ENCODE results near the gene LMNA.

Gene LMNA

DNA sequence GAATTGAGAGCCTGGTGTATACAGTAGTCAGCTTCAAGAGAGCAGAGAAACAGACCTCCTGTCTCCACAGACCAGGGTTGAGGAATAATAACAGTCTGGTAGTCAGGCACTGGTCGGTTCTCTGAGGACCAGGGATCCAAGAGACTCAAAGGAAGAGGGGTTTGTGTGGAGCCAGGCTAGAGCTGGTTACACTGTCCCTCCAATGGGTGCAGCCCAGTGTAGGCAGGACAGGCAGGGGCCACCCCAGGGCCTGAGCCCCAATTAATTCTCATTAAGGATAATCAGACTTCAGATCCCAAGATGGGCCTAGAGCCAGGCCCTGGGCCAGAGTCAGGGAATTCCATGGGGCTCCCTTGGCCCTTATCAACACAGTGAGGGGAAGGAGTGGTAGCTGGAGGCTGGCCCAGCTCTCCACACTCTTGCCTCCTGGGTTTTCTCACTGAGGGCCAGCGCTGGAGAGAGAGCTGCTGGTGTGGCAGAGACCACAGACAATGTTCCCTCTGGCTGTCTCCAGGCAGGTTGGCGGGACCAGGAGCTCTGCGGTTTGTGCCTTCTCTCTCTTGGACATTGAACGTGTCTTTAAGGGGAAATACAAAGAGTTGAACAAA, 48.0 kb downstream of the LMNA start:
- Histone ChIP-seq H3K27me3 (ENCODE audit: control insufficient read depth, low read length) (no peaks in the 10 kb centered on the region), H3K79me2 (ENCODE audit: control insufficient read depth, low read length) (no peaks in the 10 kb centered on the region), H3K9me2 (replicated peaks; ENCODE audit: control insufficient read depth, low read length) (no peaks in the 10 kb centered on the region), H3F3A (ENCODE audit: control insufficient read depth, insufficient read depth) (no peaks in the 10 kb centered on the region), H4K20me1 (ENCODE audit: control insufficient read depth, insufficient read depth, low read depth, low read length) (no peaks in the 10 kb centered on the region), H3K4me3 (ENCODE audit: low read length) (no peak overlapping the region), H3K36me3 (ENCODE audit: control insufficient read depth, low read length) (peaks cover 50% of the 10 kb centered on the region), H3K27ac (ENCODE audit: low read depth, low read length) (no peak overlapping the region), H3K4me1 (ENCODE audit: control insufficient read depth, low read length) (peaks cover 24% of the 10 kb centered on the region), H3K4me2 (ENCODE audit: low read length) (no peak overlapping the region), H3K9me3 (ENCODE audit: control insufficient read depth, insufficient read depth, low read length) (no peaks in the 10 kb centered on the region)
- no peak for TF ChIP-seq EZH2phosphoT487 (IDR thresholded peaks at IDR 0.05; ENCODE audit: borderline replicate concordance, low read length)
- TF ChIP-seq, protein P1, sequence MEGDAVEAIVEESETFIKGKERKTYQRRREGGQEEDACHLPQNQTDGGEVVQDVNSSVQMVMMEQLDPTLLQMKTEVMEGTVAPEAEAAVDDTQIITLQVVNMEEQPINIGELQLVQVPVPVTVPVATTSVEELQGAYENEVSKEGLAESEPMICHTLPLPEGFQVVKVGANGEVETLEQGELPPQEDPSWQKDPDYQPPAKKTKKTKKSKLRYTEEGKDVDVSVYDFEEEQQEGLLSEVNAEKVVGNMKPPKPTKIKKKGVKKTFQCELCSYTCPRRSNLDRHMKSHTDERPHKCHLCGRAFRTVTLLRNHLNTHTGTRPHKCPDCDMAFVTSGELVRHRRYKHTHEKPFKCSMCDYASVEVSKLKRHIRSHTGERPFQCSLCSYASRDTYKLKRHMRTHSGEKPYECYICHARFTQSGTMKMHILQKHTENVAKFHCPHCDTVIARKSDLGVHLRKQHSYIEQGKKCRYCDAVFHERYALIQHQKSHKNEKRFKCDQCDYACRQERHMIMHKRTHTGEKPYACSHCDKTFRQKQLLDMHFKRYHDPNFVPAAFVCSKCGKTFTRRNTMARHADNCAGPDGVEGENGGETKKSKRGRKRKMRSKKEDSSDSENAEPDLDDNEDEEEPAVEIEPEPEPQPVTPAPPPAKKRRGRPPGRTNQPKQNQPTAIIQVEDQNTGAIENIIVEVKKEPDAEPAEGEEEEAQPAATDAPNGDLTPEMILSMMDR (IDR thresholded peaks at IDR 0.05; ENCODE audit: low read depth, low read length, poor library complexity, severe bottlenecking): no peak

DNA sequence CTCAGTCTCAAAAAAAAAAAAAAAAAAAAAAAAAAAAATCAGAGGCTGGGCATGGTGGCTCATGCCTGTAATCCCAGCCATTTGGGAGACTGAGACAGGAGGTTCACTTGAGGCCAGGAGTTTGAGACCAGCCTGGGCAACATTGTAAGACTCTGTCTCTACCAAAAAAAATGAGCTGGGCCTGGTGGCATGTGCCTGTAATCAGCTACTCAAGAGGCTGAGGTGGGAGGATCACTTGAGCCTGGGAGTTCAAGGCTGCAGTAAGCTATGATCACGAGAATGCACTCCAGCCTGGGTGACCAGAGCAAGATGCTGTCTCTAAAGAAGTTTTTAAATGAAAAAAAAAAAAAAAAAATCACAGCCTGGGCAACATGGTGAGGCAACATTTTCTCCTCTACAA, 49.2 kb downstream of the LMNA start:
- Histone ChIP-seq H3K79me2 (ENCODE audit: control insufficient read depth, low read length) (no peaks in the 10 kb centered on the region), H3K36me3 (ENCODE audit: control insufficient read depth, low read length) (peaks cover 38% of the 10 kb centered on the region), H3K9me2 (replicated peaks; ENCODE audit: control insufficient read depth, low read length) (no peaks in the 10 kb centered on the region), H3K4me2 (ENCODE audit: low read length) (no peak overlapping the region), H3K9me3 (ENCODE audit: control insufficient read depth, insufficient read depth, low read length) (no peaks in the 10 kb centered on the region), H4K20me1 (ENCODE audit: control insufficient read depth, insufficient read depth, low read depth, low read length) (no peaks in the 10 kb centered on the region), H3K4me1 (ENCODE audit: control insufficient read depth, low read length) (peaks cover 12% of the 10 kb centered on the region), H3K27me3 (ENCODE audit: control insufficient read depth, low read length) (no peaks in the 10 kb centered on the region), H3K4me3 (ENCODE audit: low read length) (no peak overlapping the region), H3F3A (ENCODE audit: control insufficient read depth, insufficient read depth) (no peaks in the 10 kb centered on the region), H3K27ac (ENCODE audit: low read depth, low read length) (no peak overlapping the region)
- TF ChIP-seq, protein P1 (IDR thresholded peaks at IDR 0.05; ENCODE audit: low read depth, low read length, poor library complexity, severe bottlenecking): no peak
- no peak for TF ChIP-seq EZH2phosphoT487 (IDR thresholded peaks at IDR 0.05; ENCODE audit: borderline replicate concordance, low read length)

DNA sequence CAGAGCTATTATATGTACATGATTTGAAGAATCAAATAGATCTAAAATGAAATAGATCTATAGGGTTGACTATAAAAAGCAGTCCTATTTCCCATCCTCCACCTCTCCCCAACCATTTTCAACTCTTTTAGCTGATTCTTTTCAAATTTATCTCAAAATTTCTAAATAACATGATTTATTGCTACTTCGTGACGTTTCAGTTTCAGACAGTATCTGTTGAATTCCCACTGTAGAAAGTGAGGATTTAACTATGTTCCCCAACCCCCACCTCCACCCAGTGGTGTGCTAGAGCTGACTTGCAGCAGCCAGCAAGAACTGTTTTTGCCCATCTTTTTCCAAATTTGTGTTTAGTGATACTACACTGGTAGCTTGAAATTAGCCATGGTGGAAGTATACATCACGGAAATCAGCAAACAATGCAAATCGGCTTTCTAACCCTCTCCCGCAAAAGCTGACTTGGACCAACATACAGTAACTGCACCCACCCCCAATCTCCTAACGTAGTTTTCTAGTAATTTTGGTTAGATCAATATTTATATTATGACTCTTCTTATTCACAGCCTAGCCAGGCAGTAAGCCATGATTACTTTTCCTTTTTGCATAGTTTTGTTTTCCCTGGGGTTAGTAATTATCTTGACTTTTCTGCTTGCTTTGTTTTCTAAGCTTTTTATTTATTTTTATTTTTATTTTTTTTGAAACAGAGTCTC, 49.8 kb downstream of the LMNA start:
- no peaks in the 10 kb centered on the region for H3F3A ChIP-seq (ENCODE audit: control insufficient read depth, insufficient read depth)
- H3K27ac ChIP-seq (ENCODE audit: low read depth, low read length): no peak overlapping the region
- H3K4me2 ChIP-seq (ENCODE audit: low read length): no peak overlapping the region
- H3K27me3 ChIP-seq (ENCODE audit: control insufficient read depth, low read length): no peaks in the 10 kb centered on the region
- no peaks in the 10 kb centered on the region for H3K79me2 ChIP-seq (ENCODE audit: control insufficient read depth, low read length)
- peaks cover 10% of the 10 kb centered on the region for H3K4me1 ChIP-seq (ENCODE audit: control insufficient read depth, low read length)
- H3K9me3 ChIP-seq (ENCODE audit: control insufficient read depth, insufficient read depth, low read length): no peaks in the 10 kb centered on the region
- peaks cover 36% of the 10 kb centered on the region for H3K36me3 ChIP-seq (ENCODE audit: control insufficient read depth, low read length)
- H4K20me1 ChIP-seq (ENCODE audit: control insufficient read depth, insufficient read depth, low read depth, low read length): no peaks in the 10 kb centered on the region
- no peak for TF ChIP-seq EZH2phosphoT487 (IDR thresholded peaks at IDR 0.05; ENCODE audit: borderline replicate concordance, low read length)
- TF ChIP-seq, protein P1 (IDR thresholded peaks at IDR 0.05; ENCODE audit: low read depth, low read length, poor library complexity, severe bottlenecking): no peak
- no peak overlapping the region for H3K4me3 ChIP-seq (ENCODE audit: low read length)
- no peaks in the 10 kb centered on the region for H3K9me2 ChIP-seq (replicated peaks; ENCODE audit: control insufficient read depth, low read length)
